ENCODE results near the gene SPATA21.

DNA sequence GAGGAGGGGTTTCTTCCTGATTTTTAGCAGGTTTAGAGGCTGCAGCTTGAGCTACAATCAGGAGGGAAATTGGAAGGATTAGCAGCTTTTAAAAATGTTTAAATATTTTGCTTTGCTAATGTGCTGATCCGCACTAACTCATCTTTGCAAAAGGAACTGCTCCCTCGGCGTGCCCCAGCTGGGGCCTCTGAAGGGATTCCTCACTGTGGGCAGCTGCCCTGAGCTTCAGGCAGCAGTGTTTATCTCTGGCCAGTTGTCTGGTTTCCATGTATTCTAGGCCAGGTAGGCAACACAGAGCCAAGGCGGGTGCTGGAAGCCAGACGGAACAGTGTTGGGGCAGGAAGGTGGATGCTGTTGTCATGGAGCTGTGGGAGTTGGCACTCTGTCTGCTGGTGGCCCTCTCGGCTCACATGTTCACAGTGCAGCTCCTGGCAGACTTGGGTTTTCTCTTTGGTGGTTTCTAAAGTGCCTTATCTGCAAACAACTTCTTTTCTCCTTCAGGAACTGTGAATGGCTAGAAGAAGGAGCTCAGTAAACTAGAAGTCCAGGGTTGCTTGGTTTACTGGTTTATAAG, 22.2 kb upstream of the SPATA21 start:
- TF ChIP-seq POLR2A (IDR thresholded peaks at IDR 0.05; ENCODE audit: low read depth, low read length) = no peak
- TF ChIP-seq POLR2AphosphoS5 (IDR thresholded peaks at IDR 0.05; ENCODE audit: low read depth, low read length) = 0 out of 2 replicates have a peak, but pooled peaks have one; percentile 30
